HG02852 (cell line): Measurements from ENCODE around the gene MID1.

Experiments
- ATAC-seq: cut with Tn5 transposase; IDR thresholded peaks from one replicate; pipeline ENCODE4 v1.9.1; 2021; ENCODE audit warnings: mild to moderate bottlenecking, moderate library complexity; ENCODE audit not compliant: unreplicated experiment

MID1 gene

GRCh38 chrX:10537308-10537707, 83.1 kb downstream of the MID1 start:
- ATAC-seq = no peak

- ATAC-seq = no peak
These were observed 83.6 kb downstream of the MID1 start for GRCh38 chrX:10536744-10537143.

GRCh38 chrX:10534611-10535010, 85.8 kb downstream of the MID1 start:
- ATAC-seq = no peak

GRCh38 chrX:10533696-10534365, 86.6 kb downstream of the MID1 start:
- ATAC-seq = no peak

- no peak for ATAC-seq
These were observed 88.5 kb downstream of the MID1 start for GRCh38 chrX:10531927-10532326.

GRCh38 chrX:10529344-10529743, 91.0 kb downstream of the MID1 start:
- ATAC-seq = no peak

GRCh38 chrX:10526451-10526850, 93.9 kb downstream of the MID1 start:
- no peak for ATAC-seq

- no peak for ATAC-seq
These were observed 94.8 kb downstream of the MID1 start for GRCh38 chrX:10525381-10526120.

GRCh38 chrX:10524578-10524977, 95.8 kb downstream of the MID1 start:
- no peak for ATAC-seq

- ATAC-seq = no peak
These were observed 100.6 kb downstream of the MID1 start for GRCh38 chrX:10519761-10520160.

GRCh38 chrX:10519278-10519677, 101.1 kb downstream of the MID1 start:
- no peak for ATAC-seq

GRCh38 chrX:10518073-10518472, 102.3 kb downstream of the MID1 start:
- ATAC-seq = no peak

GRCh38 chrX:10516781-10517322, 103.5 kb downstream of the MID1 start:
- ATAC-seq = no peak

GRCh38 chrX:10514891-10515290, 105.5 kb downstream of the MID1 start:
- no peak for ATAC-seq

- ATAC-seq = no peak
These were observed 106.4 kb downstream of the MID1 start for GRCh38 chrX:10513974-10514373.

- ATAC-seq = no peak
These were observed 107.6 kb downstream of the MID1 start for GRCh38 chrX:10512741-10513140.

- no peak for ATAC-seq
These were observed 108.1 kb downstream of the MID1 start for GRCh38 chrX:10512258-10512657.

GRCh38 chrX:10509397-10509796, 111.0 kb downstream of the MID1 start:
- ATAC-seq = no peak

- no peak for ATAC-seq
These were observed 111.5 kb downstream of the MID1 start for GRCh38 chrX:10508891-10509290.

GRCh38 chrX:10507876-10508275, 112.5 kb downstream of the MID1 start:
- ATAC-seq = no peak

- ATAC-seq = no peak
These were observed 113.2 kb downstream of the MID1 start for GRCh38 chrX:10507181-10507580.

GRCh38 chrX:10506781-10507180, 113.6 kb downstream of the MID1 start:
- ATAC-seq = no peak
